NT2/D1 (cell line): ENCODE results near the gene LEMD3.
"Not testable (repeated sequence)": the region's sequence is repeated elsewhere in the genome, so short reads cannot be mapped to it uniquely, and the experiment has no call there.

Experiments used
- DNase-seq: peaks from one replicate; pipeline ENCODE4 v3.0.0-alpha.2; 2011; ENCODE audit warnings: low read depth, low spot score
- H3K27me3 ChIP-seq: 2 replicates; pipeline ENCODE4 v1.6.0; 2011; ENCODE audit warnings: mild to moderate bottlenecking; ENCODE audit not compliant: insufficient read length, insufficient read depth
- H3K36me3 ChIP-seq: 2 replicates; pipeline ENCODE4 v1.6.1; 2011; ENCODE audit warnings: mild to moderate bottlenecking, low read length, mixed read lengths; ENCODE audit not compliant: insufficient read depth, insufficient read length
- H3K4me1 ChIP-seq: 2 replicates; pipeline ENCODE4 v1.5.1; 2011; ENCODE audit not compliant: insufficient read depth, insufficient read length
- H3K4me3 ChIP-seq: 2 replicates; pipeline ENCODE4 v1.5.1; 2011; ENCODE audit warnings: low read depth; ENCODE audit not compliant: insufficient read length
- H3K9ac ChIP-seq: 2 replicates; pipeline ENCODE4 v1.6.0; 2011; ENCODE audit warnings: low read depth; ENCODE audit not compliant: insufficient read length
- H3K9me3 ChIP-seq: 2 replicates; pipeline ENCODE4 v1.5.1; 2011; ENCODE audit warnings: mild to moderate bottlenecking, low read length; ENCODE audit not compliant: insufficient read depth
- SUZ12 ChIP-seq: IDR thresholded peaks from 2 replicates; pipeline ENCODE4 v1.6.1; 2011; ENCODE audit not compliant: insufficient read length, insufficient read depth; ENCODE audit errors: extremely low read depth
- YY1 ChIP-seq: IDR thresholded peaks from 2 replicates; pipeline ENCODE4 v1.6.1; 2011; ENCODE audit not compliant: insufficient read length, insufficient read depth
- ZNF274 ChIP-seq: IDR thresholded peaks from 2 replicates; pipeline ENCODE4 v1.6.1; 2011; ENCODE audit warnings: mild to moderate bottlenecking, low read depth, low read length

The LEMD3 gene

DNA sequence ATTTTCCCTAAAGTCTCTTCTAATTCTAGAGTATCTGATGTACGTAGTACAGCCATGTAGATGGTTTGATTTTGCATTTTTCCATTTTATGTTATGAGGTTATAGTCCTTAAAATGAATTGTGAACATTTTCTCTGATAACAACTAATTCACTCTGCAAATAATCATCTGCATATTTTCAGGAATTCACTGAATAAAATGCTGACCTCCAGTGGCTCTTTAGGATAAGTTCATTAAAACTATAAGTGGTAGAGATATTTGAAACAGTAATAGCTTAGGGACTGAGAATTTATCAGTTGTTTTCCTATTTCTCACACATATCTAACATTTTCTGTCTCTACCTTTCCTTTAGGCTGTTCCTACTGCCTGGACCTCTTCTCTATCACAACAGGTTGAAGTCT, 113.5 kb downstream of the LEMD3 start:
- no peak overlapping the region for H3K4me3 ChIP-seq
- H3K9ac ChIP-seq: no peak overlapping the region
- H3K9me3 ChIP-seq: no peaks in the 10 kb centered on the region
- H3K27me3 ChIP-seq: peaks cover 24% of the 10 kb centered on the region
- H3K36me3 ChIP-seq: no peaks in the 10 kb centered on the region
- TF ChIP-seq SUZ12 (no peak), ZNF274 (no peak), YY1 (no peak)
- no peak for DNase-seq
- no peaks in the 10 kb centered on the region for H3K4me1 ChIP-seq

DNA sequence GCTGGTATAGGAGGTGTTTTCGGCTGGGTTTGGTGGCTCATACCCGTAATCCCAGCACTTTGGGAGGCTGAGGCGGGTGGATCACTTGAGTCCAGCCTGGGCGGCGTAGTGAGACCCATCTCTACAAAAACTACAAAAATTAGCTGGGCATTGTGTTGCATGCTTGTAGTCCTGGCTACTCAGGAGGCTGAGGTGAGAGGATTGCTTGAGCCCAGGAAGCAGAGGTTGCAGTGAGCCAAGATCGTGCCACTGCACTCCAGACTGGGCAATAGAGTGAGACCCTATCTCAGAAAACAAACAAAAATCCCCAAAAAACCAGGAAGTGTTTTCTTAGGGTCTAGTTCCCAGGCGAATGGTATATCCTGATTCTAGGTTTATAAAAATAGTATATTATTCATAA, 116.1 kb downstream of the LEMD3 start:
- H3K27me3 ChIP-seq, H3K4me3 ChIP-seq, DNase-seq, H3K9ac ChIP-seq, H3K9me3 ChIP-seq, H3K4me1 ChIP-seq, H3K36me3 ChIP-seq: not testable (repeated sequence)

DNA sequence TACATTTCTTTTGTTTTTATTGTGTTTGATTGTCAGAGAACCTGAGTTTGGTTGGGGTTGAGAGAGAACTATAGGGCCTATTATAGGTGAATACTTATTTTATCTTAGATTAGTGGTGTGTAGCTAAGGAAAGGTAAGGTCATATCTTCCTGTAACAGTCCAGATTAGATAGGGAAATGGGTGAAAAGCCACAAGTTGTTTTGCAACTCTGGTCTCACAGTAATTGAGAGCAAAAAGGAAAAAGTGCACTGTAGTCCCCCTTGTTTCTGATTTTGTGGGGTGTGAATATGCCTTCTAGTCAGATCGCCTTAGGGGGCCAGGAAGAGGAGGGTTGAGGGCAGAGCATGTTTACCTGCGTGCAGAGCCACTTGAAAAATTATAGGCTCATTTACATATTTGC, 118.0 kb downstream of the LEMD3 start:
- Histone ChIP-seq H3K4me1 (no peaks in the 10 kb centered on the region), H3K36me3 (no peaks in the 10 kb centered on the region), H3K4me3 (no peak overlapping the region), H3K27me3 (no peaks in the 10 kb centered on the region), H3K9me3 (no peaks in the 10 kb centered on the region), H3K9ac (no peak overlapping the region)
- TF ChIP-seq SUZ12 (no peak), ZNF274 (no peak), YY1 (no peak)
- no peak for DNase-seq

DNA sequence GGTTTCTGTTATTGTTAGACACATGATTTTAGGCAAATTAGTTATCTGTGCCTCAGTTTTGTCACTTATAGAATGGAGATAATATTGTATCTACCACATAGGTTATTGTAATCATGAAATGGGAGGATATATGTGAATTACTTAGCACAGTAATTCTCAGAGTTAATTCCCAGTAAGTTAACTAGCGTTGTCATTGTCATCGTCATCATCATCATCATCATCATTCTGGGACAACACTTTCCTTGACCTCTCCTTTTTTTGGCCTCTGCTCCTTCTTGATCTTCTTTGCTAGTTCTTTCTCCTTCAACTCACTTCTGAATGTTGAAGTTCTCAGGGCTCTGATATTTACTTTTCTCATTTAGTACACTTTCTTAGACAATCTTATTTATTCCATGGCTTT, 122.9 kb downstream of the LEMD3 start:
- TF ChIP-seq ZNF274: no peak
- TF ChIP-seq YY1: no peak
- no peak for TF ChIP-seq SUZ12
- Histone ChIP-seq H3K36me3 (no peaks in the 10 kb centered on the region), H3K4me1 (no peaks in the 10 kb centered on the region)

DNA sequence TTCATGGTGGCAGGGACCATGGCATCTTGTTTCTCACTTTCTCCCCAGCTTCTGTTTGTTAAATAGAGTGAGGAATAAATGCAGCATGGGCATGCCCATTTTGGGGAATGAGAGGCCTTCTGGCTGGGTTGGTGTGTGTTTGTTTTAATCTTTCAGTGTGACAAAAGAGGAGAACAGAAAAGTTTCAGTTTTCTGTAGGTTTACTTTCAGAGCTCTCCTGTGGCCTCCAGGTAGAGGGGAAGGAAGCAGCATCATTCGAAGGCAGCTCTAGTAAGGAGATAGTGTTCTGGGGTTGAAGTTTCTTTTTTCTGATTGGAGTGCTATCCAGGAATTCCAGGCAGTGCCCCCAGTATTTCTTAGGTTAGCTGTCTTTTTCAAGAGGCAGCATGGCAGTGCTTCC, 124.4 kb downstream of the LEMD3 start:
- no peaks in the 10 kb centered on the region for H3K27me3 ChIP-seq
- TF ChIP-seq SUZ12: no peak
- TF ChIP-seq YY1: no peak
- no peak for TF ChIP-seq ZNF274
- no peaks in the 10 kb centered on the region for H3K36me3 ChIP-seq
- H3K4me1 ChIP-seq: no peaks in the 10 kb centered on the region
- H3K4me3 ChIP-seq: no peak overlapping the region
- no peaks in the 10 kb centered on the region; the same call in 1 of the 2 replicates for H3K9me3 ChIP-seq
- no peak overlapping the region for H3K9ac ChIP-seq
- DNase-seq: no peak

More for the DNA sequence above, 122.9 kb downstream of the LEMD3 start:
- Histone ChIP-seq H3K9me3 (no peaks in the 10 kb centered on the region; the same call in 1 of the 2 replicates), H3K9ac (no peak overlapping the region), H3K4me3 (no peak overlapping the region), H3K27me3 (no peaks in the 10 kb centered on the region)
- no peak for DNase-seq

DNA sequence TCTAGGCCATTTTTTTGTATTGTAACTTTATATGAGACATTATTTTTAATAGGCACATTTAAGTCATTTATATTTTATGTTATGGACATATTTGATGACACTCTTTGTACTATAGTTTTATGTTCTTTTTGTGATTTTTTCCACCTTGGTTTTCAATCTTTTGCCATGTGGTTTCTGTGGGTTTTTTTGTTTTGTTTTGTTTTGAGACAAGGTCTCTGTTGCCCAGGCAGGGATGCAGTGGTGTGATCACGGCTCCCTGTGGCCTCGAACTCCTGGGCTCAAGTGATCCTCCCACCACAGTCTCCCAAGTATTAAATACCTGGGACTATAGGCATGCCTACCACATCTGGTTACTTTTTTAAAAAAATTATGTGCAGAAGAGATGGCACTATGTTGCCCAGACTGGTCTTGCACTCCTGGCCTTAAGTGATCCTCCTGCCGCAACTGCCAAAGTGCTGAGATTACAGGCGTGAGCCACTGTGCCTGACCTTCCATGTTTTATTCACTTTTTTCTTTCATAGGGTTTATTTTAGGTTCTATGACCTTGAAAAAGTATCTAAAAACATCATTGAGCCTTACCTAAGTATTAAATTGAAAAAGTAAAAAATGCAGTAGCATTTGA, 125.4 kb downstream of the LEMD3 start:
- Histone ChIP-seq H3K9me3 (no peaks in the 10 kb centered on the region; the same call in 1 of the 2 replicates), H3K4me1 (no peaks in the 10 kb centered on the region)
- DNase-seq: no peak

DNA sequence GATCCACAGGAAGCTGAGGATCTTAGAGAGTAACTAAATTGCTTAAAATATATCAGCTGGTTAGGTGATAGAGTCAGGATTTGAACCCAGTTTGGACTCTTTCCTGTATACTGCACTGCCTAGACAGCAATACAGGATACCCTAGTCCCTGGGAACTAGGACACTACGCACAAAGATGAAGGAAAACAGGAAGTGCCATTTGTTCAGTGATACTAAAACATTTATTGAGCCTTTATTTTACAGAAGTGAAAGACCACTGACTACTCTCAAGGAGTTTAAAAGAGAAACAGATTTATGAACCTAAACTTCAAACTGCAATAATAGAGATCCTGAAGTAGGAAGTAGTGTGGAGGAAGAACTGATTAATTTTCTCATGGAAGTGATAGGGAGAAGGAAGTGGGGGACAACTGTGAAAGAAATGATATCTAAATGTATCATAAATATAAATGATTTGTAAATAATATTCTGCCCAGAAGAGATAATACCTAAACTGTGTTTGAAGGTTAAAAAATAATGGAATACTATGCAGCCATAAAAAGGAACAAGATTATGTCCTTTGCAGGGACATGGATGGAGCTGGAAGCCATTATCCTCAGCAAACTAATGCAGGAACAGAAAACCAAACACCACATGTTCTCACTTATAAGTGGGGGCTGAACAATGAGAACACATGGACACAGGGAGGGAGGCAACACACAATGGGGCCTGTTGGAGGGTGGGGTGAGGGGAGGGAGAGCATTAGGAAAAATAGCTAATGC, 127.3 kb downstream of the LEMD3 start:
- Histone ChIP-seq H3K36me3 (no peaks in the 10 kb centered on the region), H3K4me3 (no peak overlapping the region), H3K9ac (no peak overlapping the region), H3K4me1 (no peaks in the 10 kb centered on the region), H3K9me3 (no peaks in the 10 kb centered on the region; the same call in 1 of the 2 replicates), H3K27me3 (no peaks in the 10 kb centered on the region)
- TF ChIP-seq YY1: no peak
- no peak for TF ChIP-seq SUZ12
- no peak for TF ChIP-seq ZNF274
- DNase-seq: no peak

More for the DNA sequence above, 125.4 kb downstream of the LEMD3 start:
- Histone ChIP-seq H3K4me3 (no peak overlapping the region), H3K27me3 (no peaks in the 10 kb centered on the region), H3K36me3 (no peaks in the 10 kb centered on the region), H3K9ac (no peak overlapping the region)
- TF ChIP-seq YY1: no peak
- no peak for TF ChIP-seq SUZ12
- TF ChIP-seq ZNF274: no peak
